Measurements from ENCODE around the gene TRPM4.

DNA sequence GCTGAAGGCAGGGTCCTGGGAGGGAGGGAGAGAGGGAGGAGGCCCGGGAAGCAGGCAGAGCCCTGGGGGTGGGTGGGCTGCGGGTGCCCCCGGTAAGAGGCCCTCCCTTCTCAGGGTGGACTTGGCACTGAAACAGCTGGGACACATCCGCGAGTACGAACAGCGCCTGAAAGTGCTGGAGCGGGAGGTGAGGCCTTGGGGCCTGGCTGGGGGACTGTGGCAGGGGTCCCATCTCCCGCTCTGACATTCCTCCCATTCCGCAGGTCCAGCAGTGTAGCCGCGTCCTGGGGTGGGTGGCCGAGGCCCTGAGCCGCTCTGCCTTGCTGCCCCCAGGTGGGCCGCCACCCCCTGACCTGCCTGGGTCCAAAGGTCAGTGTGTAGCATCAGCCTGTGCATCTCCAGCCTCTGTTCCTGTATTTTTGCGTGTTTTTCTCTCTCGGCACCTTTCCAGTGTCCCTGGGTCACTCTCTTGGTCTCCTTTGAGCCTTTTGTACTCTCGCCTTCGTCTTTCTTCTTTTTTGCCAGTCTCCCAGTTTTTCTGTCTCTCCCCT, 53.4 kb downstream of the TRPM4 start:
- TF ChIP-seq CTCF (IDR thresholded peaks at IDR 0.05) (no peak), POLR2A (IDR thresholded peaks at IDR 0.05) (no peak)

All from esophagus squamous epithelium (tissue), 4 donors.